ENCODE data around the gene SLC25A34. TPM values are rescaled to one million over a fixed set of nuclear protein-coding genes. Genes with fewer than 3 reads are reported as not detected.

SLC25A34 gene
- total RNA-seq, 3 donors from 2014 or later, result 6.4 to 15.7 (median 8.1) TPM

- H3K9me3 ChIP-seq, result no peaks in the 10 kb centered on the region
- H3K36me3 ChIP-seq (ENCODE audit: low read depth), result peaks cover 7% of the 10 kb centered on the region
- intact Hi-C loops (cut with DNase I, micrococcal nuclease), result no loop called here
- no peaks in the 10 kb centered on the region for H3K4me1 ChIP-seq (ENCODE audit: low read depth)
- DNase-seq (peak in 1 of 3 donors; percentile 9), ATAC-seq (no peak)
- no peak overlapping the region for H3K4me3 ChIP-seq
- TF ChIP-seq, protein P1, sequence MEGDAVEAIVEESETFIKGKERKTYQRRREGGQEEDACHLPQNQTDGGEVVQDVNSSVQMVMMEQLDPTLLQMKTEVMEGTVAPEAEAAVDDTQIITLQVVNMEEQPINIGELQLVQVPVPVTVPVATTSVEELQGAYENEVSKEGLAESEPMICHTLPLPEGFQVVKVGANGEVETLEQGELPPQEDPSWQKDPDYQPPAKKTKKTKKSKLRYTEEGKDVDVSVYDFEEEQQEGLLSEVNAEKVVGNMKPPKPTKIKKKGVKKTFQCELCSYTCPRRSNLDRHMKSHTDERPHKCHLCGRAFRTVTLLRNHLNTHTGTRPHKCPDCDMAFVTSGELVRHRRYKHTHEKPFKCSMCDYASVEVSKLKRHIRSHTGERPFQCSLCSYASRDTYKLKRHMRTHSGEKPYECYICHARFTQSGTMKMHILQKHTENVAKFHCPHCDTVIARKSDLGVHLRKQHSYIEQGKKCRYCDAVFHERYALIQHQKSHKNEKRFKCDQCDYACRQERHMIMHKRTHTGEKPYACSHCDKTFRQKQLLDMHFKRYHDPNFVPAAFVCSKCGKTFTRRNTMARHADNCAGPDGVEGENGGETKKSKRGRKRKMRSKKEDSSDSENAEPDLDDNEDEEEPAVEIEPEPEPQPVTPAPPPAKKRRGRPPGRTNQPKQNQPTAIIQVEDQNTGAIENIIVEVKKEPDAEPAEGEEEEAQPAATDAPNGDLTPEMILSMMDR (IDR thresholded peaks at IDR 0.05), result no peak
Observed at GRCh38 chr1:15722836-15723532, 13.1 kb upstream of the SLC25A34 start.

- ATAC-seq, result no peak
- Histone ChIP-seq H3K36me3 (ENCODE audit: low read depth) (peaks cover 7% of the 10 kb centered on the region), H3K4me3 (no peak overlapping the region), H3K9me3 (no peaks in the 10 kb centered on the region), H3K4me1 (ENCODE audit: low read depth) (no peaks in the 10 kb centered on the region)
- DNase-seq, result no peak
- TF ChIP-seq, protein P1 (IDR thresholded peaks at IDR 0.05), result no peak
- intact Hi-C loops (cut with DNase I, micrococcal nuclease), result no loop called here
Observed at GRCh38 chr1:15723631-15724246, 12.3 kb upstream of the SLC25A34 start.

- H3K36me3 ChIP-seq (ENCODE audit: low read depth), result peaks cover 7% of the 10 kb centered on the region
- no peaks in the 10 kb centered on the region for H3K9me3 ChIP-seq
- intact Hi-C loops (cut with DNase I, micrococcal nuclease), result no loop called here
- DNase-seq, result no peak
- H3K4me3 ChIP-seq, result no peak overlapping the region
- H3K4me1 ChIP-seq (ENCODE audit: low read depth), result no peaks in the 10 kb centered on the region
- ATAC-seq, result no peak
- TF ChIP-seq, protein P1 (IDR thresholded peaks at IDR 0.05), result no peak
Observed at GRCh38 chr1:15724949-15725880, 10.8 kb upstream of the SLC25A34 start.

DNA sequence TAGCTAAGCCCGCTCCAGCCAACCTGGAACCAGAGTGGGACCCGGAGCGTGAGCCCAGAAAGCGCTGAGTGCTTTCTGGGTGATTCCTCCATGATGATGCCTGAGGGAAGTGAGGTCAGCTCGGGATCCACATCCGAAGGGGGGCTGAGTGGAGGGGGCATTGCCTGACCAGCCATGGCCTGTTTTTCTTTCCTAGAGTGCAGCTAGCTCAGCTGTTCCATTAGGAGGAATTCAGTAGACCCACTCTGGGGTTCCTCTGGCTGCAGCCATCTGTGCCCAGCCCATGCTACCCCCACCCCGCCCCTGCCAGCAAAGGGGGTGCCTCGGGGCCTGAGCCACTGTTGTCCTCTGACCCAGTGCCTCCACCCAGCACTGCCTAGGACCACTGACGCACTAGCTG lies 9.6 kb upstream of the SLC25A34 start:
- Histone ChIP-seq H3K9me3 (no peaks in the 10 kb centered on the region), H3K4me3 (no peak overlapping the region), H3K36me3 (ENCODE audit: low read depth) (peaks cover 7% of the 10 kb centered on the region), H3K4me1 (ENCODE audit: low read depth) (no peaks in the 10 kb centered on the region)
- TF ChIP-seq, protein P1 (IDR thresholded peaks at IDR 0.05), result no peak
- DNase-seq (no peak), ATAC-seq (no peak)
- intact Hi-C loops (cut with DNase I, micrococcal nuclease), result no loop called here

DNA sequence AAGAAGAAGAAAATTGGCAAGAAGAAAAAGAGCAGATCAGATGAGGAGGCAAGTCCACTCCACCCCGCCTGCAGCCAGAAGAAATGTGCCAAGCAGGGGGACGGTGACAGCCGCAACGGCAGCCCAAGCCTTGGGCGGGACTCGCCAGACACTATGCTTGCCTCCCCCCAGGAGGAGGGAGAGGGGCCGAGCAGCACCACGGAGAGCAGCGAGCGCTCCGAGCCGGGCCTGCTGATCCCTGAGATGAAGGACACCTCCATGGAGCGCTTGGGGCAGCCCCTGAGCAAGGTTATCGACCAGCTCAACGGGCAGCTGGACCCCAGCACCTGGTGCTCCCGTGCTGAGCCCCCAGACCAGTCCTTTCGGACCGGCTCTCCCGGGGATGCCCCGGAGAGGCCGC lies 9.0 kb upstream of the SLC25A34 start:
- ATAC-seq, result no peak
- Histone ChIP-seq H3K4me1 (ENCODE audit: low read depth) (no peaks in the 10 kb centered on the region), H3K4me3 (no peak overlapping the region), H3K36me3 (ENCODE audit: low read depth) (peaks cover 7% of the 10 kb centered on the region), H3K9me3 (no peaks in the 10 kb centered on the region)
- TF ChIP-seq, protein P1 (IDR thresholded peaks at IDR 0.05), result no peak
- intact Hi-C loops (cut with DNase I, micrococcal nuclease), result no loop called here
- DNase-seq, result no peak
